K562 (cell line): ENCODE data around the gene MDN1. TPM values are rescaled to one million over a fixed set of nuclear protein-coding genes. Genes with fewer than 3 reads are reported as not detected.

Experiments used
- ATAC-seq: fragments of 200-7000 bp; cut with Tn5 transposase; 3 replicates; pipeline ENCODE4 v1.9.1; 2020; ENCODE audit warnings: moderate library complexity
- BruUV-seq: library from RNA; stranded (reverse); fragments of 400-500 nt; replicated peaks from 2 replicates; lab custom pipeline; 2021; lab: Mats Ljungman, UMichigan
- CTCF ChIA-PET: fragments of 300-600 bp; formaldehyde crosslinking; extraction: SDS; loops from one replicate; lab custom pipeline; 2021; ENCODE audit warnings: low intra/inter-chr PET ratio; lab: Yijun Ruan, JAX
- POLR2A ChIA-PET: fragments of 300-600, 350-650 bp; sonication (Branson Sonifier 250); formaldehyde crosslinking; extraction: SDS; loops from one replicate; lab custom pipeline; 2021; ENCODE audit warnings: antibody characterized with exemption, inconsistent platforms; lab: Yijun Ruan, JAX
- DNase-seq, 4 experiments: peaks; one replicate each; pipeline versions ENCODE4 v3.0.0 to v3.0.0-alpha.2; 2011 to 2018; ENCODE audit warnings: low spot score in 3 of 4, mixed read lengths in 3 of 4; ENCODE audit errors: extremely low read depth in 1 of 4
- FAIRE-seq: peaks from 2 replicates; lab custom pipeline; 2011; peaks lifted over from hg19 to GRCh38; lab: Jason Lieb, UNC
- H2AFZ ChIP-seq: 2 replicates; pipeline ENCODE4 v1.6.0; 2011; ENCODE audit warnings: low read depth, low read length, control low read depth, inconsistent platforms
- H3K27ac ChIP-seq: fragments of 200-600 bp; 3 replicates; pipeline ENCODE4 v1.8.0; 2011; ENCODE audit warnings: low read depth, mild to moderate bottlenecking, control low read depth, inconsistent platforms, low read length, moderate library complexity, mixed read lengths; ENCODE audit errors: extremely low read depth
- H3K27me3 ChIP-seq, 2 experiments: fragments of 300-600 bp in 1 of 2; 2 replicates in 1 of 2; 3 replicates in 1 of 2; pipeline versions ENCODE4 v1.6.0 to v1.8.0; 2011; ENCODE audit warnings: inconsistent platforms in 2 of 2, low read length in 2 of 2, mild to moderate bottlenecking in 1 of 2, mixed read lengths in 1 of 2, moderate library complexity in 1 of 2; ENCODE audit not compliant: control insufficient read depth in 2 of 2, insufficient read depth in 2 of 2
- H3K36me3 ChIP-seq: fragments of 300-600 bp; 3 replicates; pipeline ENCODE4 v1.8.0; 2011; ENCODE audit warnings: mild to moderate bottlenecking, low read length, inconsistent platforms; ENCODE audit not compliant: control insufficient read depth, insufficient read depth
- H3K4me1 ChIP-seq, 2 experiments: fragments of 200-600 bp in 1 of 2; replicated peaks in 1 of 2; 2 replicates in 1 of 2; 3 replicates in 1 of 2; pipeline versions ENCODE4 v1.5.1 to v1.8.0; 2011; ENCODE audit warnings: inconsistent platforms in 2 of 2, low read length in 2 of 2, mild to moderate bottlenecking in 1 of 2, mixed read lengths in 1 of 2, moderate library complexity in 1 of 2; ENCODE audit not compliant: control insufficient read depth in 2 of 2, insufficient read depth in 2 of 2
- H3K4me2 ChIP-seq: 2 replicates; pipeline ENCODE4 v1.6.1; 2011; ENCODE audit warnings: low read length, control low read depth, inconsistent platforms, mixed read lengths; ENCODE audit not compliant: insufficient read depth
- H3K4me3 ChIP-seq: fragments of 200-600 bp; sonication (generic), shearing (Covaris generic); 2 replicates; pipeline ENCODE4 v1.5.1; 2016; ENCODE audit warnings: control low read depth, inconsistent platforms
- H3K79me2 ChIP-seq: fragments of 200-600 bp; 3 replicates; pipeline ENCODE4 v1.8.0; 2011; ENCODE audit warnings: low read length, inconsistent platforms; ENCODE audit not compliant: control insufficient read depth, insufficient read depth
- H3K9ac ChIP-seq, 2 experiments: 2 replicates each; pipeline versions ENCODE4 v1.6.0 to v1.6.1; 2011; ENCODE audit warnings: low read depth in 2 of 2, low read length in 2 of 2, control low read depth in 1 of 2, inconsistent platforms in 1 of 2, mild to moderate bottlenecking in 1 of 2, mixed read lengths in 1 of 2; ENCODE audit not compliant: insufficient read depth in 1 of 2
- H3K9me1 ChIP-seq: one replicate; pipeline ENCODE4 v1.6.0; 2011; ENCODE audit warnings: inconsistent platforms, mild to moderate bottlenecking, low read length, moderate library complexity; ENCODE audit not compliant: control insufficient read depth, insufficient read depth
- H3K9me3 ChIP-seq: replicated peaks from 2 replicates; pipeline ENCODE4 v1.5.1; 2011; ENCODE audit warnings: low read depth, low read length, inconsistent platforms; ENCODE audit not compliant: control insufficient read depth, insufficient read depth
- H4K20me1 ChIP-seq: replicated peaks from 2 replicates; pipeline ENCODE4 v1.6.1; 2011; ENCODE audit warnings: low read length, inconsistent platforms, mixed read lengths; ENCODE audit not compliant: control insufficient read depth, insufficient read depth
- ARNT ChIP-seq, 2 experiments: fragments of 450-650 bp; IDR thresholded peaks; 2 replicates each; pipeline ENCODE4 v1.6.1; 2016; ENCODE audit warnings: mild to moderate bottlenecking in 1 of 2
- MEF2A ChIP-seq: IDR thresholded peaks from 2 replicates; pipeline ENCODE4 v1.6.1; 2011; ENCODE audit warnings: low read depth, mild to moderate bottlenecking, low read length, moderate library complexity; ENCODE audit not compliant: control insufficient read depth
- NFRKB ChIP-seq: fragments of 450-650 bp; IDR thresholded peaks from 2 replicates; pipeline ENCODE4 v1.6.1; 2016; ENCODE audit warnings: low read depth
- NFXL1 ChIP-seq: fragments of 450-650 bp; formaldehyde crosslinking; IDR thresholded peaks from 2 replicates; pipeline ENCODE4 v1.4.0; 2021; ENCODE audit warnings: mild to moderate bottlenecking
- NRF1 ChIP-seq, 2 experiments: fragments of 450-650 bp; IDR thresholded peaks in 1 of 2; conservative IDR thresholded peaks in 1 of 2; 2 replicates each; pipeline ENCODE4 v1.6.1; 2014; ENCODE audit warnings: mild to moderate bottlenecking in 2 of 2
- POLR2A ChIP-seq: fragments of 450-650 bp; conservative IDR thresholded peaks from 2 replicates; pipeline ENCODE4 v1.6.1; 2016
- TBP ChIP-seq: optimal IDR thresholded peaks from 2 replicates; pipeline ENCODE3; 2011; ENCODE audit warnings: low read depth, low read length, improper control_type of control experiment
- TCF3 ChIP-seq: sonication (generic); formaldehyde crosslinking; IDR thresholded peaks from 2 replicates; pipeline ENCODE4 v1.4.0; 2020; ENCODE audit warnings: mild to moderate bottlenecking, missing genetic modification reagents
- ZBTB7A ChIP-seq: IDR thresholded peaks from 2 replicates; pipeline ENCODE4 v1.6.1; 2011; ENCODE audit warnings: low read depth, mild to moderate bottlenecking, low read length, moderate library complexity, borderline replicate concordance; ENCODE audit not compliant: control insufficient read depth
- ZFP1 ChIP-seq: fragments of 450-650 bp; formaldehyde crosslinking; IDR thresholded peaks from 2 replicates; pipeline ENCODE4 v1.4.0; 2020; ENCODE audit warnings: mild to moderate bottlenecking, mixed read lengths
- ZNF184 ChIP-seq: sonication (generic); formaldehyde crosslinking; IDR thresholded peaks from 2 replicates; pipeline ENCODE4 v1.5.0; 2020; ENCODE audit warnings: missing genetic modification reagents
- WGBS: fragments of 100-300 bp; shearing (Covaris generic); methylation state at CpG from one replicate; pipeline ENCODE4 v1.1.6; 2016; ENCODE audit warnings: low coverage, mixed read lengths; ENCODE audit not compliant: insufficient coverage; ENCODE audit errors: missing lambda C conversion rate; 5-methylcytosine and 5-hydroxymethylcytosine counted together
- in situ Hi-C: fragments of 300-500 bp; cut with MboI; formaldehyde crosslinking; loops from 4 replicates; pipeline ENCODE4 v1.15.0; 2018; ENCODE audit warnings: inconsistent platforms, mixed read lengths
- intact Hi-C: fragments of 100-400 bp; cut with micrococcal nuclease; formaldehyde crosslinking; loops from 2 replicates; pipeline ENCODE4 v1.14.2; 2022
- polyA plus RNA-seq, 8 experiments: library from polyadenylated mRNA; depleted of rRNA in 4 of 8; stranded (reverse) in 5 of 8; unstranded in 3 of 8; fragments of >200 nt; fragmentation: Nextera tagmentation in 2 of 8; fragmentation: Illumina TruSeq in 1 of 8; extraction: Ambion mirVana in 2 of 8; extraction: Trizol in 1 of 8; gene quantifications; 2 replicates each; pipeline versions ENCODE4 v1.2.1 to v1.2.3, GENCODE V29; 2011 to 2014; ENCODE audit warnings: inconsistent platforms in 1 of 8, missing spikeins in 1 of 8
- total RNA-seq, 7 experiments: library from RNA; depleted of rRNA in 6 of 7; stranded (reverse); fragments of >200 nt in 6 of 7; fragmentation: Illumina TruSeq in 2 of 7; extraction: Trizol in 2 of 7; gene quantifications; 2 replicates each; pipeline versions ENCODE4 v1.2.1 to v1.2.3, GENCODE V29; 2011 to 2021; ENCODE audit warnings: low replicate concordance in 1 of 7
- TF ChIP-seq, protein P1 (sequence below): sonication (generic); formaldehyde crosslinking; IDR thresholded peaks from 2 replicates; pipeline ENCODE4 v1.8.0; 2022; ENCODE audit warnings: mild to moderate bottlenecking, missing genetic modification reagents
- TF ChIP-seq, protein P2 (sequence below): fragments of 250-450 bp; sonication (Bioruptor Pico); IDR thresholded peaks from 2 replicates; pipeline ENCODE4 v1.8.0; 2022; ENCODE audit warnings: moderate library complexity, mild to moderate bottlenecking, inconsistent platforms

Gene MDN1
- total and polyA plus RNA-seq, 9 of the 15 experiments (the other 6 are each of a cell fraction or from before 2014, with no cell fraction given): 25.6 to 93.6 (median 43.0) TPM

DNA sequence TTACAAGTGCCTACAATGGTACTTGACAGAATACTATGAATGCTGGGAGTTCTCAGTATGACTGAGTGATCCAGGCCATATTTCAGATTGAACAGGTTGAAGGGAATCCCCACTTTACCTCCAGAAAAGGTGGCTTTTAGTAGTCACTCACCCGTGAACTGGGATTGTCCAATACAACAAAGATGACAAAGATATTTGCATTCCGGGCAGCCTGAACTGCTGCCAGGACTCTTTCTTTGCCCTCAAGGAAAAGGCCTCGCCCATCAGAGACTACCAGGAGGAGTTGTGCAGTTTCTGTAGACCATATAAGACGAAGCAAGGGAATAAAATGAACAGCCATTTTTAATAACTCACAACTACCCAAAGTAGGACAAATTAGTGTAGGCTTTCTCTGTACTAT, 174.7 kb downstream of the MDN1 start:
- ChIA-PET CTCF (no interaction called here), POLR2A (no interaction called here)
- H3K4me2 ChIP-seq: no peak overlapping the region
- no peaks in the 10 kb centered on the region for H3K79me2 ChIP-seq
- no peaks in the 10 kb centered on the region for H3K4me1 ChIP-seq
- H3K9me3 ChIP-seq: no peaks in the 10 kb centered on the region
- 94% methylated on average over 4 of the region's 4 CpGs for WGBS
- H3K9me1 ChIP-seq: no peaks in the 10 kb centered on the region
- no peaks in the 10 kb centered on the region for H3K27me3 ChIP-seq
- intact Hi-C loops (no loop called here), in situ Hi-C loops (no loop called here)
- TF ChIP-seq TCF3 (CRISPR knock-in tag) (no peak), ARNT (IDR thresholded peaks at IDR 0.05) (no peak), ZFP1 (no peak), TBP (no peak), NFRKB (no peak), ZNF184 (CRISPR knock-in tag) (no peak), NRF1 (conservative IDR thresholded peaks at IDR 0.05 in 1 of 2, IDR thresholded peaks at IDR 0.05 in 1 of 2) (no peak), POLR2A (no peak), NFXL1 (no peak), MEF2A (no peak), ZBTB7A (no peak)
- TF ChIP-seq, protein P1, sequence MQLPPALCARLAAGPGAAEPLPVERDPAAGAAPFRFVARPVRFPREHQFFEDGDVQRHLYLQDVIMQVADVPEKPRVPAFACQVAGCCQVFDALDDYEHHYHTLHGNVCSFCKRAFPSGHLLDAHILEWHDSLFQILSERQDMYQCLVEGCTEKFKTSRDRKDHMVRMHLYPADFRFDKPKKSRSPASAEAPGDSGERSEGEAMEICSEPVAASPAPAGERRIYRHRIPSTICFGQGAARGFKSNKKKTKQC (CRISPR knock-in tag): no peak
- TF ChIP-seq, protein P2, sequence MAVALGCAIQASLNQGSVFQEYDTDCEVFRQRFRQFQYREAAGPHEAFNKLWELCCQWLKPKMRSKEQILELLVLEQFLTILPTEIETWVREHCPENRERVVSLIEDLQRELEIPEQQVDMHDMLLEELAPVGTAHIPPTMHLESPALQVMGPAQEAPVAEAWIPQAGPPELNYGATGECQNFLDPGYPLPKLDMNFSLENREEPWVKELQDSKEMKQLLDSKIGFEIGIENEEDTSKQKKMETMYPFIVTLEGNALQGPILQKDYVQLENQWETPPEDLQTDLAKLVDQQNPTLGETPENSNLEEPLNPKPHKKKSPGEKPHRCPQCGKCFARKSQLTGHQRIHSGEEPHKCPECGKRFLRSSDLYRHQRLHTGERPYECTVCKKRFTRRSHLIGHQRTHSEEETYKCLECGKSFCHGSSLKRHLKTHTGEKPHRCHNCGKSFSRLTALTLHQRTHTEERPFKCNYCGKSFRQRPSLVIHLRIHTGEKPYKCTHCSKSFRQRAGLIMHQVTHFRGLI (CRISPR knock-in tag): no peak
- ATAC-seq (no peak), FAIRE-seq (no peak), DNase-seq (no peak)
- no peak overlapping the region for H3K4me3 ChIP-seq
- H4K20me1 ChIP-seq: no peaks in the 10 kb centered on the region
- no peak overlapping the region for H3K9ac ChIP-seq
- H3K27ac ChIP-seq: no peak overlapping the region
- no peak overlapping the region for H2AFZ ChIP-seq
- no TSS peak for BruUV-seq
- peaks cover 77% of the 10 kb centered on the region for H3K36me3 ChIP-seq
